SJSA1 (cell line): Measurements from ENCODE around the gene ZNF135. TPM values are rescaled to one million over a fixed set of nuclear protein-coding genes. Genes with fewer than 3 reads are reported as not detected.

Source experiments
- DNase-seq, 2 experiments: peaks; one replicate each; pipeline ENCODE4 v3.0.0-alpha.2; 2015 to 2020; ENCODE audit warnings: low spot score in 2 of 2, low read depth in 1 of 2
- H3K27ac ChIP-seq: fragments of 250-450 bp; sonication (Bioruptor Pico); 2 replicates; pipeline ENCODE4 v1.5.1; 2020; ENCODE audit warnings: mild to moderate bottlenecking, moderate library complexity
- H3K27me3 ChIP-seq: fragments of 250-450 bp; sonication (Bioruptor Pico); replicated peaks from 2 replicates; pipeline ENCODE4 v1.5.1; 2020; ENCODE audit warnings: mild to moderate bottlenecking, moderate library complexity
- H3K36me3 ChIP-seq: fragments of 250-450 bp; sonication (Bioruptor Pico); 2 replicates; pipeline ENCODE4 v1.5.1; 2020; ENCODE audit warnings: mild to moderate bottlenecking
- H3K4me1 ChIP-seq: fragments of 250-450 bp; sonication (Bioruptor Pico); replicated peaks from 2 replicates; pipeline ENCODE4 v1.6.1; 2021; ENCODE audit warnings: mild to moderate bottlenecking
- H3K4me3 ChIP-seq: fragments of 250-450 bp; sonication (Bioruptor Pico); 2 replicates; pipeline ENCODE4 v1.5.1; 2020; ENCODE audit warnings: mild to moderate bottlenecking
- H3K9me3 ChIP-seq: fragments of 250-450 bp; sonication (Bioruptor Pico); replicated peaks from 2 replicates; pipeline ENCODE4 v1.5.1; 2020; ENCODE audit warnings: mild to moderate bottlenecking
- total RNA-seq: library from RNA; depleted of rRNA; stranded (reverse); fragments of >200 nt; shearing (Covaris generic); gene quantifications from 2 replicates; pipeline ENCODE4 v1.2.3, GENCODE V29; 2014

ZNF135 gene
- total RNA-seq, 1 experiment from 2014 or later = not detected

DNA sequence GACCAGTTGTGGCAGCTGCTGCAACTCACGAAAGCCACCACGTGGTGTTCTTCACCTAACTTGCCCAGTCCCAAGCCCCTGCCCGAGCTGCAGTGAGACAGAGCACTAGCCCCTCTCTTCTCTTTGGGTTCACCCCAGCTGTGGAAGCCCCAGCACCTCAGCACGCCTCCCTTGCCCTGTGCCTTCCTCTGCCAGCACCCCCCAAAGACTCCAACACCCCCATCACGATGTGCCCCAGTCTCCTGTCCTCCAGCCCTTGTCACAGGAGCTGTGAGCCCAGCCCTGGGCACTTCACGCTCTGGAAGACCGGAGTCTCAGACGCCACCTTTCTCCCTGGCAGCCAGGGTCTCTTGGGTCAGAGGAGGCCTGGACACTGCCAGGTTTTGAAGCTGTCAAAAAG is 2.2 kb upstream of the ZNF135 start:
- H3K36me3 ChIP-seq = no peaks in the 10 kb centered on the region
- no peaks in the 10 kb centered on the region for H3K4me1 ChIP-seq
- no peaks in the 10 kb centered on the region for H3K27me3 ChIP-seq
- H3K27ac ChIP-seq = no peak overlapping the region
- H3K4me3 ChIP-seq = no peak overlapping the region
- no peak for DNase-seq
- H3K9me3 ChIP-seq = peaks cover 13% of the 10 kb centered on the region

DNA sequence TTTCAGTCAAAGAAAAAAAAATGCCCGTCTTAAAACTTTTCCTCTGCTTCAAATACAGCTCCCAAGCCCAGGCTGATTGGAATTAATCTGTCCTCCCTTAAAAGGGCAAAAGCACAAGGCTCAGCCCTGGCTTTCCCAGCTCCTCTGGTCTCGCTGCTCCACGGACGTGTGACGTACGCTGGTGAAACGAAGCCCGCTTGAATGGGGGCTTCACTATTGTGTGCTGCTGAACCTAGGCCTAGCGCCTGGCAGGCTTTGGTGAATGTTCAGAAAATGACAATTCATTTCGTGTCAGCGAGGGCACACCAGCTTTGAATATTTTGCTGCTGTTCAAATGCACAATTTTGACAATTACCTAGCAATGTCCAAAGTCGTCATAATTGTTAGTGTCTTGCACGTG is 615 bp upstream of the ZNF135 start:
- no peaks in the 10 kb centered on the region for H3K27me3 ChIP-seq
- H3K9me3 ChIP-seq = peaks cover 12% of the 10 kb centered on the region
- no peak for DNase-seq
- no peak overlapping the region for H3K27ac ChIP-seq
- no peak overlapping the region for H3K4me3 ChIP-seq
- H3K4me1 ChIP-seq = no peaks in the 10 kb centered on the region
- H3K36me3 ChIP-seq = no peaks in the 10 kb centered on the region

DNA sequence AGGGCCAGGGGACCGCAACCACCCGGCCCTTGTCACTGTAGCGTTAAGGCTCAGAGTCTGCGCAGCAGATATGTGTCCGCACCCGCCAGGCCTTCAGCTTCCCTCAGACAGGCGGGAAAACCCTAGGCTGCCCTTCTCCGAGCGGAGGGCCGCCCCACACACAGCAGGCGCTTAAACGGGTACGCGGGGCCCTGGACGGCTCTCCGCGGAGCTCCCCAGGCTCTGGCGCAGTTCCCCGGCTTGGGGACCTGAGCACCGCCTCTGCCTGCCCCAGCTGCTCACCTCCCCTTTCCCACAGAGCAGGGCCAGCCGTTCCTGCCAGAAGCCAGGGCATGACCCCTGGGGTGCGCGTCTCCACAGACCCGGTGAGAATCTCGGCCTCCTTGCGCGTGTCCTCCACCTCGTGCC is 593 bp downstream of the ZNF135 start:
- Histone ChIP-seq H3K36me3 (no peaks in the 10 kb centered on the region), H3K9me3 (peaks cover 9% of the 10 kb centered on the region), H3K4me3 (no peak overlapping the region), H3K27me3 (no peaks in the 10 kb centered on the region), H3K4me1 (no peaks in the 10 kb centered on the region), H3K27ac (no peak overlapping the region)
- no peak for DNase-seq

DNA sequence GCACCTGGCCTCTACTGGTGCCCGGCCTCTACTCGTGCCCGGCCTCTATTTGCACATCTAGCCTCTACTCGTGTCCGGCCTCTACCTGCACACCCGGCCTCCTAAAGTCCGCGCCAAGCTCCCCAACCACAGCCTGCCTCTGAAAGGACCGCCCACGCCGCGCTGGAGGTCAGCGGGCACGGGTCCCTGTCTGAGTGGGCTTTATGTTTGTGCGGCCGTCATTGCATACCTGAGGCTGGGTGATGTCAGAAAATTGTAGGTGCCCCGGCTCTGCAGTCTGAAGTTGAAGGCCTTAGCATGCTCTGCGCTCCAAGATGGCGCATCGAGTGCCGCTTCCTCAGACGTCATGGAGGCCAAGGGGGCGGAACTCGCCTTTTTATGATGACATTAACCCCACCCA is 1.1 kb downstream of the ZNF135 start:
- Histone ChIP-seq H3K4me3 (no peak overlapping the region), H3K27me3 (no peaks in the 10 kb centered on the region), H3K9me3 (peaks cover 14% of the 10 kb centered on the region)

DNA sequence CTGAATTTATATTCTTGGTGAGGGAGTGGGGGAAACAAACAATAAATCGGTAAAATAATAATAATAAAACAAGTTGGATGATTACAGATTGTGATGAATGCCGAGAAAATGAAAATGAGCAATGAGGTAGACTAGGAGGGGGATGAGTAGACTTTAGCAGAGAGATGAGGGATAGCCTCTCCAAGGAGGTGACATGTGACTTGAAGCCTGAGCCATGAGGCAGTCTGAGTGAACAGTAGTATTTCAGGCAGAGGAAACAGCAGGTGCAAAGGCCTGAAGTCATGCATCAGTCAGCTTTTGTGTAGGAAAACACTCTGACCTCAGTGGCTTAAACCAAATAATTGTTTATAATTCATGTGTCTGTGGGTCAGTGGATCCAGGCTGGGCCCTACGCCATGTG is 4.6 kb downstream of the ZNF135 start:
- no peaks in the 10 kb centered on the region for H3K36me3 ChIP-seq
- no peak overlapping the region for H3K4me3 ChIP-seq
- peaks cover 15% of the 10 kb centered on the region for H3K9me3 ChIP-seq
- no peaks in the 10 kb centered on the region for H3K4me1 ChIP-seq
- no peak overlapping the region for H3K27ac ChIP-seq
- no peak for DNase-seq
- H3K27me3 ChIP-seq = no peaks in the 10 kb centered on the region

More for the DNA sequence above, 1.1 kb downstream of the ZNF135 start:
- no peak for DNase-seq
- Histone ChIP-seq H3K27ac (no peak overlapping the region), H3K4me1 (no peaks in the 10 kb centered on the region), H3K36me3 (no peaks in the 10 kb centered on the region)

DNA sequence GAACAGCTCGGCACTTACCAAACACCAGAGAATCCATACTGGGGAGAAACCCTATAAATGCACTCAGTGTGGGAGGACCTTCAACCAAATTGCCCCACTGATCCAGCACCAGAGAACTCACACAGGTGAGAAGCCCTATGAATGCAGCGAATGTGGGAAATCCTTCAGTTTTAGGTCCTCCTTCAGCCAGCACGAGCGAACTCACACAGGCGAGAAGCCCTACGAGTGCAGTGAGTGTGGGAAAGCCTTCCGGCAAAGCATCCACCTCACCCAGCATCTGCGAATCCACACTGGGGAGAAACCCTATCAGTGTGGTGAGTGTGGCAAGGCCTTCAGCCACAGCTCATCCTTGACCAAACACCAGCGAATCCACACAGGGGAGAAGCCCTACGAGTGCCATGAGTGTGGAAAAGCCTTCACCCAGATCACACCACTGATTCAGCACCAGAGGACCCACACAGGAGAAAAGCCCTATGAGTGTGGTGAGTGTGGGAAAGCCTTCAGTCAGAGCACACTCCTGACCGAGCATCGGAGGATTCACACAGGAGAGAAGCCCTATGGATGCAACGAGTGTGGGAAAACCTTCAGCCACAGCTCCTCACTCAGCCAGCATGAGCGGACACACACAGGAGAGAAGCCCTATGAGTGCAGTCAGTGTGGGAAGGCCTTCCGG is 8.3 kb downstream of the ZNF135 start:
- no peaks in the 10 kb centered on the region for H3K27me3 ChIP-seq
- no peaks in the 10 kb centered on the region for H3K4me1 ChIP-seq
- H3K9me3 ChIP-seq = peaks cover 8% of the 10 kb centered on the region; the same call in 1 of the 2 replicates
- no peak overlapping the region for H3K27ac ChIP-seq
- H3K4me3 ChIP-seq = no peak overlapping the region
- no peak for DNase-seq
- H3K36me3 ChIP-seq = no peaks in the 10 kb centered on the region

DNA sequence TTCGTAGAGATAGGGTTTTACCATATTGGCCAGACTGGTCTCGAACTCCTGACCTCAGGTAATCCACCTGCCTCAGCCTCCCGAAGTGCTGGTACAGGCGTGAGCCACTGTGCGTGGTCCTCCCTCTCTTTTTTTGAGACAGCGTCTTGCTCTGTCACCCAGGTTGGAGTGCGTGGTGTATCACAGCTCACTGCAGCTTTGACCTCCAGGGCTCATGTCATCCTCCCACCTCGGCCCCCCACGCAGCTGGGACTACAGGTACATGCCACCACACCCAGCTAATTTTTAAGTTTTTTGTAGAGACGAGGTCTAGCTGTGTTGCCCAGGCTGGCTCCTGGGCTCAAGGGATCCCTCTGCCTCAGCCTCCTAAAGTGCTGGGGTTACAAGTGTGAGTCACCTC is 20.7 kb downstream of the ZNF135 start:
- no peak overlapping the region for H3K4me3 ChIP-seq
- H3K27ac ChIP-seq = no peak overlapping the region
- peaks cover 24% of the 10 kb centered on the region for H3K9me3 ChIP-seq
- no peak for DNase-seq
- no peaks in the 10 kb centered on the region for H3K4me1 ChIP-seq
- no peaks in the 10 kb centered on the region for H3K36me3 ChIP-seq
- no peaks in the 10 kb centered on the region for H3K27me3 ChIP-seq

DNA sequence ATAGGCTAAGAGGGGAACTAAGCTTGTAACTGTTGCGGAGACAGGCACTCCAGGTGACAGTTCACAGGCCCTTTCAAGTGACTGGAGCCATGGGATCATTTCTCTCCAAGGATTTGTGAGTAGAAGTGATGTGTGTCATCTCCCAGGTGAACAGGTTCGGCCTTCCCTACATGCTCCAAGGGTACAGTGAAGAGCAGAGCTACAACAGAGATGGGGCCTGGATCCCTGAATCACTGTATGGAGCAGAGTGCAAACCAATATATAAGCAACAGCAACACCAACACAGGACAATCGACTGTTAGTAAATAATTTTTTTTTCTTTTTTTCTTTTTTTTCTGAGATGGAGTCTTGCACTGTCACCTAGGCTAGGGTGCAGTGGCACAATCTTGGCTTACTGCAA is 23.9 kb downstream of the ZNF135 start:
- Histone ChIP-seq H3K36me3 (no peaks in the 10 kb centered on the region), H3K4me3 (no peak overlapping the region), H3K9me3 (peaks cover 43% of the 10 kb centered on the region), H3K27ac (no peak overlapping the region), H3K27me3 (no peaks in the 10 kb centered on the region), H3K4me1 (no peaks in the 10 kb centered on the region)
- DNase-seq = no peak

DNA sequence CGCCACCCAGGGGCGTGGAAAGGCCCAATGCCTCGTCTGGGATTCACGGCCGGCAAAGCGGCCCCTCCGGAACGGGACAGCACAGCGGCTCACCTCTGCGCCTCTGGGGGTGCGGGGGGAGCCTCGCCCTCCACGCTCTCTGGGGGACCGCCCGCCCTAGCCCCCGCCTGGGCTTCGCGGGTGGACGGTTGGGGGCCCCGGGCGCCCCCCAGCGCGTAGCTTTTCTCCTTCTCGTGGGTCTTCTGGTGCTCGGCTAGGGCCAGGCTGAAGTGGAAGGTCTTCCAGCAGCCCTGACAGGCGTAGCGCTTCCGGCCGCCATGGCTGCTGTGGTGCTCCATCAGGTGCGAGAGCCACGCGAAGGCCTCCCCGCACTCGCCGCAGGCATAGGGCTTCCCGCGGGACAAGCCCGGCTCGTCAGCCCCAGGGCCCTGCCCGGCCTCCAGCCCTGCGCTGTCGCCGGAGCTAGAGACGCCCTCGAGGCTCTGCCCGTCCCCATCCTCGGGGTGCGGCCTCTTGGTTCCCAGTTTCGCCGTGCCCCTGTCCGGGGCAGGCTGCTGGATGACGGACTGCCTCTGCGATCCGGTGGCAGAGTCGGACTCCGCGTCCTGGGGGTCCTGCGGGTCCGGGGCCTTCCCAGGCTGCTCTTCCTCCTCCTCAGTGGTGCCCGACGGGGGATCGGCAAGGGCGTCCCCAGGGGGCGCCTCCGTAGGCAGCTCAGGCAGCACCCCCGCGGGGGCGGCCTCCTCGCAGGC is 25.7 kb downstream of the ZNF135 start:
- H3K9me3 ChIP-seq = peaks cover 45% of the 10 kb centered on the region
- DNase-seq = no peak
- H3K4me3 ChIP-seq = no peak overlapping the region
- H3K27ac ChIP-seq = no peak overlapping the region
- no peaks in the 10 kb centered on the region for H3K27me3 ChIP-seq
- H3K36me3 ChIP-seq = no peaks in the 10 kb centered on the region
- no peaks in the 10 kb centered on the region for H3K4me1 ChIP-seq

DNA sequence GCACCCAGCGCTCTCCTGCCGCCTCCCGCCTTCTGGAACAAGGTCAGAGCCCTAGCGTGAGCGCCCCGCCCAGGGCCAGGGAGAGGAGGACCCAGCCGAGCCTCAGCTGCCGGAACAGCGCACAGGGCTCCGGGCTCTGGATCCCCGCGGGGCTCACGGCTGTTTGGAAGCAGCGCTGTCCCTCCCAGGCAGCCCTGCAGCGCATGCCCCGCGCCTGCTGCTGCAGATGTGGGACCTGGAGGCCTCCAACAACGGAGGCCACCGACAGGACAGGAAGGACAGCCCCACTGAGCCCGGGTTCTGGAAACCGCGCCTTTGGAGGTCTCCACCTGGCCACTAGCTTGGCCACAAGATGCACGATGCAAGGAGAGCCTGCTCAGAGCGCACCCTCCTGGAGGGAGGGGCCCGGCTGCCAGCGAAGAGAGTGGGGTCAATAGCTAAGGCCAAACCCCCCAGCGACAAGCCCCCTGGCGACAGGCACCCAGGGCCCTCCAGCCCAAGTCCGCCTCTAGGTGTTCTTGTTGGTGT is 26.3 kb downstream of the ZNF135 start:
- Histone ChIP-seq H3K27ac (no peak overlapping the region), H3K4me1 (no peaks in the 10 kb centered on the region), H3K4me3 (no peak overlapping the region), H3K9me3 (peaks cover 50% of the 10 kb centered on the region), H3K36me3 (no peaks in the 10 kb centered on the region), H3K27me3 (no peaks in the 10 kb centered on the region)
- DNase-seq = no peak

DNA sequence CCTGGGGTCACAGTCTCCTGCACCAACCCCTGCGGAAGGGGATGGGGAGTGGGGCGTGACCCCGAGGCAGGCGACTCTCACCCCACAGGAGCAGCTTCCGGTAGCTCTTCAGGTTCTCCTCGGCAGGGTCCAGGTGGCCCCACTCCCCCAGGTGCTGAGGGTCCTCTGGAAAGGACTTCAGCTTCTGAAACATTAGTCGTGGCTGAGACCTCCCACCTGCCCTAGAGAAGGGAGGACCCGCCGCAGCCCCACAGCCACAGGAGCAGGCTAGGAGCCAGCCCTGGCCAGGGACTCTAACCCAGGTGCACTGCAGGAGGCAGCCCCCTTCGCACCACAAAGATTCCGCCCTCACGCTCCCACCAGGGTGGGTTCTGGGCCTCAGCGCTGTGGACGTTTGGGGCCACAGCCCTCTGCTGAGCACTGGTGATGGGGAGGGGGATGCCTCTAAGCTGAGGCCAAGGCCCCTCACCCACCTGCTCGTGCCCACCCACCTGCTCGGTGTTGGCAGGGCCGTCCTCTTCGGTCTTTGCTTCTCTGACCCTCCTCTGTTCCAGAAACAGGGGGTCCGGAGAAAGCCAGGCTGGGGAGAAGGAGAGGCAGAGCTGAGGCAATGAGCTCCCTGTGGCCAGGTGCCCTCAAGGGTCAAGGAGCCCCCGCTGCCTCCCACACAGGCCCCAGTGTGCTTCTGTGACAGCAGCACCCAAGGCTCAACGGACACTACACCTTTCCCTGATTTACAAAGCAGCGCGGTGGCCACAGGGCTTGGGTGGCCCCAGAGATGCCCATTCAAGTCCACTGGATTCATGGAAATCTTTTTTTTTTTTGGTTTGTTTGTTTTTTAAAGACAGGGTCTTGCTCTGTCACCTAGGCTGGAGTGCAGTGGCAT is 28.0 kb downstream of the ZNF135 start:
- no peak for DNase-seq
- Histone ChIP-seq H3K4me1 (no peaks in the 10 kb centered on the region), H3K9me3 (peaks cover 44% of the 10 kb centered on the region), H3K36me3 (no peaks in the 10 kb centered on the region), H3K27ac (no peak overlapping the region), H3K27me3 (no peaks in the 10 kb centered on the region), H3K4me3 (no peak overlapping the region)

DNA sequence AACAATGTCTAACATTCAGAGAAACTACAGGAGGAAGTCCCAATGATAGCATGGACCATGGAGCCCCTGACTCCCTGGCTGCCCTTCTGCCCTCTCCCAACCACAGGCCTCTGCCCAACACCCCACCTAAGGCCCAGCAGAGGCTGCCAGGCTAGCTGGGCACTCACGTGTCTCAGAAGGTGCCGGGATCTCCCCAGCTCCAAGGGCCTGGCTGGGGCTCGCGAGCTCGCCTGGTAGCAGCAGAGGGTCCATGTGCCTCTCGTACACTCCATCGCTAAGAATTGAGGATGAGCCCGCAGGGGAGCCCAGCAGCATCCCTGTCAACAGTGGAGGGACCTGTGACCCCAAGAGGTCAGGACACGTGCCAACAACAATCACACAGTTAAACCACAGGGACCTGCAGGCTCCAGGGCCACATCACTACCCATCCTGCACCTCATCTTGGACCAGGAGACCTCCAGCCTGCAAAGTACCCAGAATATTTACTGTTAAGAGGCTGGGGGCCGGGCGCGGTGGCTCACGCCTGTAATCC is 29.5 kb downstream of the ZNF135 start:
- H3K27me3 ChIP-seq = no peaks in the 10 kb centered on the region
- H3K9me3 ChIP-seq = peaks cover 39% of the 10 kb centered on the region

DNA sequence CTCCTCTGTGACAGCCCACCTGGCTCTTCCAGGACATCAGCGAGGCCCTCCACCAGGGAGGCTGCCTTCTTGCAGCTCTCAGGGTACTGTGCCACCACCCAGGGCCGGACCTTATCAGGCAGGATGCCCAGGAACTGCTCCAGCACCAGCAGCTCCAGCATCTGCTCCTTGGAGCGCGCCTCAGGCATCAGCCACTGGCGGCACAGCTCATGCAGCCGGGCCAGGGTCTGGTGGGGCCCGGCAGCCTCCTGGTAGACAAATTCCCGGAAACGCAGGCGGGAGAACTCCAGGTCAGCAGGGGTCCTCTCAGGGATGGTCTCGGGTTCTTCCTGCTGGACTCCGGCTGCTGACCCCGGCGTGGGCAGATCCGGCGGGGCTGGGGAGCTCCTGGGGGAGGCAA is 30.8 kb downstream of the ZNF135 start:
- Histone ChIP-seq H3K9me3 (peaks cover 35% of the 10 kb centered on the region), H3K36me3 (no peaks in the 10 kb centered on the region), H3K4me3 (no peak overlapping the region), H3K27me3 (no peaks in the 10 kb centered on the region), H3K27ac (no peak overlapping the region), H3K4me1 (no peaks in the 10 kb centered on the region)
- DNase-seq = no peak

More for the DNA sequence above, 29.5 kb downstream of the ZNF135 start:
- H3K4me3 ChIP-seq = no peak overlapping the region
- no peak overlapping the region for H3K27ac ChIP-seq
- DNase-seq = no peak
- no peaks in the 10 kb centered on the region for H3K36me3 ChIP-seq
- H3K4me1 ChIP-seq = no peaks in the 10 kb centered on the region
